Chondrocyte (in vitro differentiated cells): ENCODE results near the gene TNRC6A. TPM values are rescaled to one million over a fixed set of nuclear protein-coding genes. Genes with fewer than 3 reads are reported as not detected.
"Not testable (repeated sequence)": the region's sequence is repeated elsewhere in the genome, so short reads cannot be mapped to it uniquely, and the experiment has no call there.

Experiments used
- DNase-seq: peaks from one replicate; pipeline ENCODE4 v3.0.0; 2021; ENCODE audit warnings: mixed read lengths, low spot score
- H3K27ac Mint-ChIP-seq: one replicate; pipeline ENCODE4 v1.8.0; 2021; ENCODE audit warnings: mild to moderate bottlenecking, moderate library complexity, mixed read lengths; ENCODE audit not compliant: unreplicated experiment
- H3K27me3 Mint-ChIP-seq: 2 replicates; pipeline ENCODE4 v1.8.0; 2021; ENCODE audit warnings: low read depth, mixed read lengths
- H3K36me3 Mint-ChIP-seq: 2 replicates; pipeline ENCODE4 v1.8.0; 2021; ENCODE audit warnings: low read depth, mixed read lengths
- H3K4me1 Mint-ChIP-seq: 2 replicates; pipeline ENCODE4 v1.8.0; 2021; ENCODE audit warnings: low read depth, mild to moderate bottlenecking, mixed read lengths
- H3K4me3 Mint-ChIP-seq: one replicate; pipeline ENCODE4 v1.8.0; 2021; ENCODE audit warnings: mild to moderate bottlenecking, moderate library complexity, mixed read lengths; ENCODE audit not compliant: unreplicated experiment
- H3K9me3 Mint-ChIP-seq: 2 replicates; pipeline ENCODE4 v1.8.0; 2021; ENCODE audit warnings: low read depth, mixed read lengths
- CTCF ChIP-seq: fragments of 200-600 bp; sonication (generic); IDR thresholded peaks from 2 replicates; pipeline ENCODE4 v1.5.0; 2021; ENCODE audit warnings: antibody characterized with exemption, mild to moderate bottlenecking, moderate library complexity
- total RNA-seq: library from RNA; stranded (reverse); gene quantifications from 3 replicates; pipeline ENCODE4 v1.2.1, GENCODE V29; 2021

Gene TNRC6A
- total RNA-seq, 1 donor from 2014 or later = 42.8 TPM

GRCh38 chr16:24741862-24742261 lies 12.4 kb downstream of the TNRC6A start:
- Mint-ChIP-seq H3K27ac (no peak overlapping the region), H3K4me1 (peaks cover 59% of the 10 kb centered on the region), H3K4me3 (no peak overlapping the region), H3K36me3 (peaks cover 4% of the 10 kb centered on the region), H3K27me3 (no peaks in the 10 kb centered on the region), H3K9me3 (no peaks in the 10 kb centered on the region)
- no peak for DNase-seq
- TF ChIP-seq CTCF = no peak

GRCh38 chr16:24742610-24743009 lies 13.2 kb downstream of the TNRC6A start:
- H3K9me3 Mint-ChIP-seq, H3K4me3 Mint-ChIP-seq, DNase-seq, H3K27me3 Mint-ChIP-seq, H3K36me3 Mint-ChIP-seq, H3K27ac Mint-ChIP-seq: not testable (repeated sequence)
- peaks cover 58% of the 10 kb centered on the region for H3K4me1 Mint-ChIP-seq

GRCh38 chr16:24745391-24745790 lies 15.9 kb downstream of the TNRC6A start:
- peaks cover 64% of the 10 kb centered on the region for H3K4me1 Mint-ChIP-seq

GRCh38 chr16:24745791-24746190 lies 16.3 kb downstream of the TNRC6A start:
- DNase-seq = no peak
- no peaks in the 10 kb centered on the region for H3K27me3 Mint-ChIP-seq
- no peak overlapping the region for H3K4me3 Mint-ChIP-seq
- H3K36me3 Mint-ChIP-seq = peaks cover 3% of the 10 kb centered on the region
- H3K9me3 Mint-ChIP-seq = no peaks in the 10 kb centered on the region
- peak overlapping the region; percentile 46 for H3K27ac Mint-ChIP-seq
- TF ChIP-seq CTCF = no peak
- H3K4me1 Mint-ChIP-seq = peaks cover 63% of the 10 kb centered on the region

More at GRCh38 chr16:24745391-24745790, 15.9 kb downstream of the TNRC6A start:
- peak overlapping the region; percentile 75 for H3K27ac Mint-ChIP-seq
- H3K36me3 Mint-ChIP-seq = peaks cover 4% of the 10 kb centered on the region
- TF ChIP-seq CTCF = no peak
- no peaks in the 10 kb centered on the region for H3K9me3 Mint-ChIP-seq
- no peak for DNase-seq
- H3K27me3 Mint-ChIP-seq = no peaks in the 10 kb centered on the region
- H3K4me3 Mint-ChIP-seq = no peak overlapping the region

GRCh38 chr16:24747441-24747840 lies 18.0 kb downstream of the TNRC6A start:
- peaks cover 3% of the 10 kb centered on the region for H3K36me3 Mint-ChIP-seq
- TF ChIP-seq CTCF = no peak
- peaks cover 64% of the 10 kb centered on the region for H3K4me1 Mint-ChIP-seq
- H3K9me3 Mint-ChIP-seq = no peaks in the 10 kb centered on the region
- H3K4me3 Mint-ChIP-seq = no peak overlapping the region
- H3K27me3 Mint-ChIP-seq = no peaks in the 10 kb centered on the region
- DNase-seq = no peak
- peak overlapping the region; percentile 86 for H3K27ac Mint-ChIP-seq

- H3K4me3 Mint-ChIP-seq = no peak overlapping the region
- TF ChIP-seq CTCF = no peak
- no peaks in the 10 kb centered on the region for H3K27me3 Mint-ChIP-seq
- H3K9me3 Mint-ChIP-seq = no peaks in the 10 kb centered on the region
- no peak for DNase-seq
- peaks cover 3% of the 10 kb centered on the region for H3K36me3 Mint-ChIP-seq
- H3K27ac Mint-ChIP-seq = peak overlapping the region; percentile 86
- peaks cover 67% of the 10 kb centered on the region for H3K4me1 Mint-ChIP-seq
Measured at GRCh38 chr16:24748242-24748641, 18.8 kb downstream of the TNRC6A start.
